Measurements from ENCODE around the gene DECR2. TPM values are rescaled to one million over a fixed set of nuclear protein-coding genes. Genes with fewer than 3 reads are reported as not detected.
A peak's percentile ranks its signal among the peaks of the same experiment; 100 is the strongest.

The DECR2 gene
- total RNA-seq = 100 to 1,000 TPM in 2 of 4 donors, 10 to 100 TPM in 2; 32.2 to 154 (median 105) TPM

- Histone ChIP-seq H3K27me3 (no peaks in the 10 kb centered on the region), H3K9me3 (no peaks in the 10 kb centered on the region), H3K4me1 (peaks cover 0 to 29% (median 0%) of the 10 kb centered on the region in 4 donors), H3K4me3 (peak within 1 kb of the TSS; percentile 74 to 87 (median 82)), H3K36me3 (no peaks in the 10 kb centered on the region), H3K27ac (peak within 1 kb of the TSS; percentile 74 to 94 (median 88))
- TF ChIP-seq CTCF (IDR thresholded peaks at IDR 0.05) = peak in 5 of 6 experiments; percentile 38 to 62 (median 54)
- peak; percentile 59 to 73 for TF ChIP-seq POLR2A (IDR thresholded peaks at IDR 0.05)
- DNase-seq = peak; percentile 98 to 99 (median 99)
These were observed at the start of gene DECR2 for GRCh38 chr16:401468-402348. Gene DECR2, plus strand, starts transcription at chr16:401885. Its CDS starts 79 bp downstream, at chr16:401964.

- peak within 1 kb of the TSS; percentile 71 to 90 (median 79) for H3K27ac ChIP-seq
- peak; percentile 61 to 64 for TF ChIP-seq POLR2A (IDR thresholded peaks at IDR 0.05)
- TF ChIP-seq CTCF (IDR thresholded peaks at IDR 0.05) = peak; percentile 60 to 84 (median 74)
- peak; percentile 100 for DNase-seq
These were observed 48.9 kb upstream of the DECR2 start, which contains the start of gene AXIN1 for GRCh38 chr16:352547-353403. Gene AXIN1, minus strand, starts transcription at chr16:352723. Its CDS starts 5,698 bp downstream, at chr16:347025.

GRCh38 chr16:353404-354290, 48.0 kb upstream of the DECR2 start:
- DNase-seq = no peak
- H3K4me3 ChIP-seq = peak overlapping the region; percentile 39 to 92 (median 67)

More at GRCh38 chr16:352547-353403, 48.9 kb upstream of the DECR2 start, which contains the start of gene AXIN1:
- peak within 1 kb of the TSS; percentile 59 to 93 (median 86) for H3K4me3 ChIP-seq
- H3K4me1 ChIP-seq = peaks cover 0 to 23% (median 13%) of the 10 kb centered on the region in 4 donors
- H3K27me3 ChIP-seq = no peaks in the 10 kb centered on the region
- no peaks in the 10 kb centered on the region for H3K36me3 ChIP-seq
- H3K9me3 ChIP-seq = no peaks in the 10 kb centered on the region

GRCh38 chr16:354291-354881, 47.3 kb upstream of the DECR2 start:
- Histone ChIP-seq H3K4me3 (no peak overlapping the region), H3K9me3 (no peaks in the 10 kb centered on the region), H3K36me3 (no peaks in the 10 kb centered on the region), H3K27ac (peak overlapping the region in 1 of 4 donors; percentile 31), H3K27me3 (no peaks in the 10 kb centered on the region), H3K4me1 (peaks cover 0 to 18% (median 13%) of the 10 kb centered on the region in 4 donors)
- TF ChIP-seq CTCF (IDR thresholded peaks at IDR 0.05) = no peak
- no peak for TF ChIP-seq POLR2A (IDR thresholded peaks at IDR 0.05)
- no peak for DNase-seq

More at GRCh38 chr16:353404-354290, 48.0 kb upstream of the DECR2 start:
- Histone ChIP-seq H3K9me3 (no peaks in the 10 kb centered on the region), H3K36me3 (no peaks in the 10 kb centered on the region), H3K27me3 (no peaks in the 10 kb centered on the region), H3K4me1 (peaks cover 0 to 23% (median 13%) of the 10 kb centered on the region in 4 donors), H3K27ac (peak overlapping the region; percentile 45 to 90 (median 73))
- TF ChIP-seq POLR2A (IDR thresholded peaks at IDR 0.05) (no peak), CTCF (IDR thresholded peaks at IDR 0.05) (no peak)

Data from Peyer's patch (tissue), 4 donors.